Stimulated activated CD8-positive, alpha-beta memory T cell treated with anti-CD3 and anti-CD28 coated beads, Interleukin-15, amount 100 ng/mL, for 48 hours (primary cell): ENCODE results near the gene GIMAP6.
A peak's percentile ranks its signal among the peaks of the same experiment; 100 is the strongest.
"Not testable (repeated sequence)": the region's sequence is repeated elsewhere in the genome, so short reads cannot be mapped to it uniquely, and the experiment has no call there.

Experiments used
- DNase-seq, 2 donors: peaks; one replicate each; pipeline ENCODE4 v3.0.0-alpha.2; 2020; ENCODE audit warnings: low read depth in 2 of 2

GIMAP6 gene

GRCh38 chr7:150645259-150646020, 13.3 kb upstream of the GIMAP6 start:
- no peak for DNase-seq

- no peak for DNase-seq
These were observed 10.7 kb upstream of the GIMAP6 start for GRCh38 chr7:150642926-150643325.

- no peak for DNase-seq
These were observed 9.7 kb upstream of the GIMAP6 start for GRCh38 chr7:150641854-150642253.

GRCh38 chr7:150633926-150634325, 1.7 kb upstream of the GIMAP6 start:
- no peak for DNase-seq

- DNase-seq, result peak; percentile 7 to 12
These were observed 930 bp downstream of the GIMAP6 start for GRCh38 chr7:150631084-150631826.

- DNase-seq, result no peak
These were observed 2.8 kb downstream of the GIMAP6 start for GRCh38 chr7:150629347-150629746.

GRCh38 chr7:150627959-150628358, 4.2 kb downstream of the GIMAP6 start:
- DNase-seq, result no peak

- no peak for DNase-seq
These were observed 5.5 kb downstream of the GIMAP6 start for GRCh38 chr7:150626696-150627095.

GRCh38 chr7:150621376-150621775, 10.8 kb downstream of the GIMAP6 start:
- DNase-seq, result no peak

GRCh38 chr7:150620617-150621371, 11.4 kb downstream of the GIMAP6 start:
- no peak for DNase-seq

GRCh38 chr7:150620061-150620460, 12.1 kb downstream of the GIMAP6 start:
- DNase-seq, result no peak

- not testable (repeated sequence) for DNase-seq
These were observed 16.9 kb downstream of the GIMAP6 start for GRCh38 chr7:150615221-150615755.

- not testable (repeated sequence) for DNase-seq
These were observed 17.8 kb downstream of the GIMAP6 start for GRCh38 chr7:150614426-150614825.

- DNase-seq, result no peak
These were observed 18.3 kb downstream of the GIMAP6 start for GRCh38 chr7:150613880-150614279.

- DNase-seq, result no peak
These were observed 19.3 kb downstream of the GIMAP6 start for GRCh38 chr7:150612925-150613324.

- DNase-seq, result no peak
These were observed 22.0 kb downstream of the GIMAP6 start for GRCh38 chr7:150610233-150610632.

GRCh38 chr7:150603600-150603999, 28.6 kb downstream of the GIMAP6 start:
- not testable (repeated sequence) for DNase-seq

GRCh38 chr7:150595361-150595760, 36.8 kb downstream of the GIMAP6 start:
- DNase-seq, result no peak

- no peak for DNase-seq
These were observed 37.4 kb downstream of the GIMAP6 start for GRCh38 chr7:150594805-150595204.

GRCh38 chr7:150587551-150587950, 44.6 kb downstream of the GIMAP6 start:
- DNase-seq, result no peak

- no peak for DNase-seq
These were observed 45.4 kb downstream of the GIMAP6 start for GRCh38 chr7:150586785-150587152.
